ENCODE data around the gene ADORA3.
A peak's percentile ranks its signal among the peaks of the same experiment; 100 is the strongest.

ADORA3 gene

GRCh38 chr1:111454859-111455641 lies 48.4 kb downstream of the ADORA3 start:
- no peak for DNase-seq
- H4K8ac ChIP-seq (ENCODE audit: low read depth, low read length), result no peak overlapping the region
- no peak overlapping the region for H2BK15ac ChIP-seq (replicated peaks; ENCODE audit: low read depth)
- no peak overlapping the region for H3K4ac ChIP-seq (ENCODE audit: low read depth, low read length)
- H2BK5ac ChIP-seq (ENCODE audit: low read length), result no peak overlapping the region
- no peaks in the 10 kb centered on the region for H3K27me3 ChIP-seq (ENCODE audit: insufficient read depth, low read length, poor library complexity)
- H3K4me3 ChIP-seq (ENCODE audit: low read length), result no peak overlapping the region
- H2AK5ac ChIP-seq (ENCODE audit: low read length), result no peak overlapping the region
- H3K4me2 ChIP-seq (ENCODE audit: low read length), result no peak overlapping the region
- H3K79me1 ChIP-seq (ENCODE audit: low read length), result peaks cover 11% of the 10 kb centered on the region
- no peak overlapping the region for H3K27ac ChIP-seq (ENCODE audit: low read depth, low read length)
- peaks cover 2% of the 10 kb centered on the region for H3K4me1 ChIP-seq (ENCODE audit: control insufficient read depth, low read depth, low read length)
- no peak overlapping the region for H3K18ac ChIP-seq (ENCODE audit: low read length)
- no peak overlapping the region for H3K56ac ChIP-seq (ENCODE audit: low read length)
- H3K36me3 ChIP-seq (ENCODE audit: control insufficient read depth, insufficient read depth, low read length), result peaks cover 9% of the 10 kb centered on the region
- H3K9ac ChIP-seq (ENCODE audit: low read length), result no peak overlapping the region
- no peak overlapping the region for H3K23ac ChIP-seq (ENCODE audit: low read length)
- no peak overlapping the region for H4K5ac ChIP-seq (ENCODE audit: low read length)
- no CpG with 5 or more reads among the region's 5 CpGs for WGBS (ENCODE audit: extremely low coverage, insufficient coverage, low lambda C conversion rate)
- no peak overlapping the region for H2BK120ac ChIP-seq (ENCODE audit: low read depth, low read length)
- H3K79me2 ChIP-seq (ENCODE audit: control insufficient read depth, insufficient read depth, low read length), result peaks cover 14% of the 10 kb centered on the region

- Histone ChIP-seq H2BK15ac (replicated peaks; ENCODE audit: low read depth) (no peak overlapping the region), H3K79me2 (ENCODE audit: control insufficient read depth, insufficient read depth, low read length) (peaks cover 22% of the 10 kb centered on the region), H2BK120ac (ENCODE audit: low read depth, low read length) (no peak overlapping the region), H3K4me2 (ENCODE audit: low read length) (no peak overlapping the region), H3K79me1 (ENCODE audit: low read length) (peaks cover 13% of the 10 kb centered on the region), H2BK5ac (ENCODE audit: low read length) (no peak overlapping the region), H3K56ac (ENCODE audit: low read length) (no peak overlapping the region), H3K4me1 (ENCODE audit: control insufficient read depth, low read depth, low read length) (peaks cover 2% of the 10 kb centered on the region), H4K8ac (ENCODE audit: low read depth, low read length) (no peak overlapping the region), H3K4me3 (ENCODE audit: low read length) (no peak overlapping the region), H3K4ac (ENCODE audit: low read depth, low read length) (no peak overlapping the region), H3K23ac (ENCODE audit: low read length) (no peak overlapping the region), H3K27ac (ENCODE audit: low read depth, low read length) (no peak overlapping the region), H3K9ac (ENCODE audit: low read length) (no peak overlapping the region), H3K36me3 (ENCODE audit: control insufficient read depth, insufficient read depth, low read length) (peaks cover 7% of the 10 kb centered on the region), H4K5ac (ENCODE audit: low read length) (no peak overlapping the region), H3K18ac (ENCODE audit: low read length) (no peak overlapping the region), H3K27me3 (ENCODE audit: insufficient read depth, low read length, poor library complexity) (no peaks in the 10 kb centered on the region), H2AK5ac (ENCODE audit: low read length) (no peak overlapping the region)
- 100% methylated on average over 1 of the region's 3 CpGs for WGBS (ENCODE audit: extremely low coverage, insufficient coverage, low lambda C conversion rate)
- DNase-seq, result no peak
These were observed 49.7 kb downstream of the ADORA3 start for GRCh38 chr1:111453706-111454105.

- H2AK5ac ChIP-seq (ENCODE audit: low read length), result no peak overlapping the region
- peaks cover 3% of the 10 kb centered on the region for H3K4me1 ChIP-seq (ENCODE audit: control insufficient read depth, low read depth, low read length)
- no peak overlapping the region for H3K23ac ChIP-seq (ENCODE audit: low read length)
- WGBS (ENCODE audit: extremely low coverage, insufficient coverage, low lambda C conversion rate), result no CpG with 5 or more reads among the region's 3 CpGs
- no peak for DNase-seq
- H3K27me3 ChIP-seq (ENCODE audit: insufficient read depth, low read length, poor library complexity), result no peaks in the 10 kb centered on the region
- H3K4me3 ChIP-seq (ENCODE audit: low read length), result no peak overlapping the region
- peaks cover 13% of the 10 kb centered on the region for H3K79me1 ChIP-seq (ENCODE audit: low read length)
- no peak overlapping the region for H3K18ac ChIP-seq (ENCODE audit: low read length)
- H3K4ac ChIP-seq (ENCODE audit: low read depth, low read length), result no peak overlapping the region
- peaks cover 33% of the 10 kb centered on the region for H3K79me2 ChIP-seq (ENCODE audit: control insufficient read depth, insufficient read depth, low read length)
- no peak overlapping the region for H3K56ac ChIP-seq (ENCODE audit: low read length)
- no peak overlapping the region for H2BK5ac ChIP-seq (ENCODE audit: low read length)
- no peak overlapping the region for H2BK120ac ChIP-seq (ENCODE audit: low read depth, low read length)
- H4K8ac ChIP-seq (ENCODE audit: low read depth, low read length), result no peak overlapping the region
- H3K36me3 ChIP-seq (ENCODE audit: control insufficient read depth, insufficient read depth, low read length), result peaks cover 3% of the 10 kb centered on the region
- no peak overlapping the region for H3K27ac ChIP-seq (ENCODE audit: low read depth, low read length)
- H3K4me2 ChIP-seq (ENCODE audit: low read length), result no peak overlapping the region
- no peak overlapping the region for H3K9ac ChIP-seq (ENCODE audit: low read length)
- no peak overlapping the region for H2BK15ac ChIP-seq (replicated peaks; ENCODE audit: low read depth)
- no peak overlapping the region for H4K5ac ChIP-seq (ENCODE audit: low read length)
These were observed 50.9 kb downstream of the ADORA3 start for GRCh38 chr1:111452581-111452980.

GRCh38 chr1:111450185-111450584 lies 53.2 kb downstream of the ADORA3 start:
- H3K36me3 ChIP-seq (ENCODE audit: control insufficient read depth, insufficient read depth, low read length), result peaks cover 2% of the 10 kb centered on the region
- WGBS (ENCODE audit: extremely low coverage, insufficient coverage, low lambda C conversion rate), result no CpG with 5 or more reads among the region's 3 CpGs

GRCh38 chr1:111449703-111450017 lies 53.8 kb downstream of the ADORA3 start:
- Histone ChIP-seq H3K4ac (ENCODE audit: low read depth, low read length) (peak overlapping the region; percentile 40), H2BK120ac (ENCODE audit: low read depth, low read length) (no peak overlapping the region), H3K4me3 (ENCODE audit: low read length) (peak overlapping the region; percentile 81), H3K4me1 (ENCODE audit: control insufficient read depth, low read depth, low read length) (peaks cover 10% of the 10 kb centered on the region), H4K5ac (ENCODE audit: low read length) (no peak overlapping the region), H2BK5ac (ENCODE audit: low read length) (peak overlapping the region; percentile 24), H3K23ac (ENCODE audit: low read length) (no peak overlapping the region), H4K8ac (ENCODE audit: low read depth, low read length) (no peak overlapping the region), H3K79me2 (ENCODE audit: control insufficient read depth, insufficient read depth, low read length) (peaks cover 49% of the 10 kb centered on the region), H3K56ac (ENCODE audit: low read length) (peak overlapping the region; percentile 96), H3K18ac (ENCODE audit: low read length) (no peak overlapping the region), H3K4me2 (ENCODE audit: low read length) (peak overlapping the region; percentile 56), H3K79me1 (ENCODE audit: low read length) (peaks cover 26% of the 10 kb centered on the region), H3K9ac (ENCODE audit: low read length) (peak overlapping the region; percentile 90), H3K27me3 (ENCODE audit: insufficient read depth, low read length, poor library complexity) (no peaks in the 10 kb centered on the region), H3K27ac (ENCODE audit: low read depth, low read length) (peak overlapping the region; percentile 27), H2BK15ac (replicated peaks; ENCODE audit: low read depth) (no peak overlapping the region), H3K36me3 (ENCODE audit: control insufficient read depth, insufficient read depth, low read length) (peaks cover 2% of the 10 kb centered on the region), H2AK5ac (ENCODE audit: low read length) (no peak overlapping the region)
- no peak for DNase-seq
- no CpG with 5 or more reads among the region's 8 CpGs for WGBS (ENCODE audit: extremely low coverage, insufficient coverage, low lambda C conversion rate)

More at GRCh38 chr1:111450185-111450584, 53.2 kb downstream of the ADORA3 start:
- no peak overlapping the region for H2AK5ac ChIP-seq (ENCODE audit: low read length)
- no peak overlapping the region for H3K18ac ChIP-seq (ENCODE audit: low read length)
- no peak overlapping the region for H4K8ac ChIP-seq (ENCODE audit: low read depth, low read length)
- no peak overlapping the region for H3K4ac ChIP-seq (ENCODE audit: low read depth, low read length)
- H3K4me3 ChIP-seq (ENCODE audit: low read length), result peak overlapping the region; percentile 81
- peaks cover 26% of the 10 kb centered on the region for H3K79me1 ChIP-seq (ENCODE audit: low read length)
- DNase-seq, result no peak
- no peak overlapping the region for H3K27ac ChIP-seq (ENCODE audit: low read depth, low read length)
- no peak overlapping the region for H4K5ac ChIP-seq (ENCODE audit: low read length)
- H3K4me2 ChIP-seq (ENCODE audit: low read length), result peak overlapping the region; percentile 56
- H2BK15ac ChIP-seq (replicated peaks; ENCODE audit: low read depth), result no peak overlapping the region
- no peak overlapping the region for H2BK5ac ChIP-seq (ENCODE audit: low read length)
- no peak overlapping the region for H2BK120ac ChIP-seq (ENCODE audit: low read depth, low read length)
- no peaks in the 10 kb centered on the region for H3K27me3 ChIP-seq (ENCODE audit: insufficient read depth, low read length, poor library complexity)
- H3K4me1 ChIP-seq (ENCODE audit: control insufficient read depth, low read depth, low read length), result peaks cover 10% of the 10 kb centered on the region
- peak overlapping the region; percentile 90 for H3K9ac ChIP-seq (ENCODE audit: low read length)
- H3K56ac ChIP-seq (ENCODE audit: low read length), result peak overlapping the region; percentile 96
- no peak overlapping the region for H3K23ac ChIP-seq (ENCODE audit: low read length)
- peaks cover 49% of the 10 kb centered on the region for H3K79me2 ChIP-seq (ENCODE audit: control insufficient read depth, insufficient read depth, low read length)

Measured in mesendoderm (in vitro differentiated cells).